ENCODE data around the gene CNKSR3. TPM values are rescaled to one million over a fixed set of nuclear protein-coding genes. Genes with fewer than 3 reads are reported as not detected.

CNKSR3 gene
- polyA plus RNA-seq, 3 donors, result not detected

DNA sequence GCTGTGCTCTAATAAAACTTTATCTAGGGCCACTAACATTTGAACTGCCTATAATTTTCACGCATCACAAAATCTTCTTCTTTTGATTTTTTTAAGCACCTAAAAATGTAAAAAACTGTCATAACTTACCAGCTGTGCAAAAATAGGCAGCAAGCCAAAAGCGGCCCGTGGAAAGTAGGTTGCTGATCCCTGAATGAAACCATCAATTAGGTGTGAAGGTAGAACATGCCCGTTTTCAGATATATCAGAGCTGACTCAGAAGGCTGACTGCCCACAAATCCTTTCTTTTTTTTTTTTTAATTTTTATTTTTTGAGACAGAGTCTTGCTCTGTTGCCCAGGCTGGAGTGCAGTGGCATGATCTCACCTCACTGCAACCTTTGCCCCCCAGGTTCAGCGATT is 149.0 kb downstream of the CNKSR3 start:
- Mint-ChIP-seq H3K27me3 (ENCODE audit: low read depth in 3 of 3) (peaks cover 0 to 3% (median 0%) of the 10 kb centered on the region in 3 donors), H3K4me1 (peaks cover 47% of the 10 kb centered on the region), H3K4me3 (no peak overlapping the region), H3K36me3 (no peaks in the 10 kb centered on the region), H3K9me3 (peaks cover 0 to 3% (median 0%) of the 10 kb centered on the region in 7 donors), H3K27ac (no peak overlapping the region)
- Histone ChIP-seq H4K20me1 (ENCODE audit: insufficient read depth, low read length) (no peaks in the 10 kb centered on the region), H3K79me2 (ENCODE audit: insufficient read depth, low read length) (peaks cover 4% of the 10 kb centered on the region), H3K36me3 (replicated peaks in 1 of 2; ENCODE audit: control insufficient read depth in 1 of 2, insufficient read depth in 2 of 2, low read length in 2 of 2) (no peaks in the 10 kb centered on the region), H3K9me3 (replicated peaks in 1 of 2; ENCODE audit: control insufficient read depth in 1 of 2, insufficient read depth in 1 of 2, low read length in 2 of 2) (no peaks in the 10 kb centered on the region), H3K9ac (ENCODE audit: insufficient read depth, low read length, poor library complexity, severe bottlenecking) (no peak overlapping the region), H3K27ac (ENCODE audit: low read depth in 1 of 2, low read length in 2 of 2) (no peak overlapping the region), H2AFZ (ENCODE audit: insufficient read depth, low read depth, low read length, poor library complexity, severe bottlenecking) (no peak overlapping the region), H3K27me3 (ENCODE audit: control insufficient read depth in 2 of 2, insufficient read depth in 2 of 2, low read length in 2 of 2) (no peaks in the 10 kb centered on the region), H3K4me3 (replicated peaks in 1 of 3; ENCODE audit: low read depth in 2 of 3, low read length in 3 of 3) (no peak overlapping the region), H3K4me1 (ENCODE audit: control insufficient read depth in 1 of 2, insufficient read depth in 2 of 2, low read length in 2 of 2) (peaks cover 30 to 38% of the 10 kb centered on the region in 2 donors), H3K4me2 (replicated peaks; ENCODE audit: extremely low read depth, low read length, poor library complexity, severe bottlenecking) (no peak overlapping the region)
- DNase-seq, result no peak
- no CpG with 5 or more reads among the region's 5 CpGs for WGBS (ENCODE audit: insufficient coverage)
- intact Hi-C loops (cut with micrococcal nuclease), result loop anchor here in 1 of 2 donors (5.0 kb wide), 1 partner anchor 219 kb away; no protein-coding TSS in a partner anchor
- TF ChIP-seq, protein P1, sequence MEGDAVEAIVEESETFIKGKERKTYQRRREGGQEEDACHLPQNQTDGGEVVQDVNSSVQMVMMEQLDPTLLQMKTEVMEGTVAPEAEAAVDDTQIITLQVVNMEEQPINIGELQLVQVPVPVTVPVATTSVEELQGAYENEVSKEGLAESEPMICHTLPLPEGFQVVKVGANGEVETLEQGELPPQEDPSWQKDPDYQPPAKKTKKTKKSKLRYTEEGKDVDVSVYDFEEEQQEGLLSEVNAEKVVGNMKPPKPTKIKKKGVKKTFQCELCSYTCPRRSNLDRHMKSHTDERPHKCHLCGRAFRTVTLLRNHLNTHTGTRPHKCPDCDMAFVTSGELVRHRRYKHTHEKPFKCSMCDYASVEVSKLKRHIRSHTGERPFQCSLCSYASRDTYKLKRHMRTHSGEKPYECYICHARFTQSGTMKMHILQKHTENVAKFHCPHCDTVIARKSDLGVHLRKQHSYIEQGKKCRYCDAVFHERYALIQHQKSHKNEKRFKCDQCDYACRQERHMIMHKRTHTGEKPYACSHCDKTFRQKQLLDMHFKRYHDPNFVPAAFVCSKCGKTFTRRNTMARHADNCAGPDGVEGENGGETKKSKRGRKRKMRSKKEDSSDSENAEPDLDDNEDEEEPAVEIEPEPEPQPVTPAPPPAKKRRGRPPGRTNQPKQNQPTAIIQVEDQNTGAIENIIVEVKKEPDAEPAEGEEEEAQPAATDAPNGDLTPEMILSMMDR (IDR thresholded peaks at IDR 0.05), result no peak

DNA sequence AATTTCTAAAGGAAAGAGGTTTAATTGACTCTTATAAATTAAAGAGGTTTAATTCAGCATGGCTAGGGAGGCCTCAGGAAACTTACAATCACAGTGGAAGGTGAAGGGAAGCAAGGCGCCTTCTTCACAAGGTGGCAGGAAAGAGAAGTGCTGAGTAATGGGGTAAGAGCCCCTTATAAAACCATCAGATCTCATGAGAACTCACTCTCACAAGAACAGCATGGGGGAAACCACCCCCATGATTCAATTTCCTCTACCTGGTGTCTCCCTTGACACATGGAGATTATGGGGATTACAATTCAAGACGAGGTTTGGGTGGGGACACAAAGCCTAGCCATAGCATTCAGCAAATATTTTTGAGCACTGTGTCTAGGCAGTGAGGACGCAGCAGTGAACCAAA is 150.0 kb downstream of the CNKSR3 start:
- DNase-seq, result peak in 1 of 3 donors; percentile 27
- H3K27ac ChIP-seq (ENCODE audit: low read depth in 1 of 2, low read length in 2 of 2), result no peak overlapping the region
- no peaks in the 10 kb centered on the region for H3K36me3 ChIP-seq (replicated peaks in 1 of 2; ENCODE audit: control insufficient read depth in 1 of 2, insufficient read depth in 2 of 2, low read length in 2 of 2)
- H3K9me3 ChIP-seq (replicated peaks in 1 of 2; ENCODE audit: control insufficient read depth in 1 of 2, insufficient read depth in 1 of 2, low read length in 2 of 2), result no peaks in the 10 kb centered on the region
- no peaks in the 10 kb centered on the region for H3K27me3 ChIP-seq (ENCODE audit: control insufficient read depth in 2 of 2, insufficient read depth in 2 of 2, low read length in 2 of 2)
- H4K20me1 ChIP-seq (ENCODE audit: insufficient read depth, low read length), result no peaks in the 10 kb centered on the region
- peaks cover 0 to 3% (median 0%) of the 10 kb centered on the region in 3 donors for H3K27me3 Mint-ChIP-seq (ENCODE audit: low read depth in 3 of 3)
- peak overlapping the region in 1 of 7 donors; percentile 76 for H3K27ac Mint-ChIP-seq
- H3K9me3 Mint-ChIP-seq, result peaks cover 0 to 3% (median 0%) of the 10 kb centered on the region in 7 donors
- WGBS (ENCODE audit: insufficient coverage), result no CpG with 5 or more reads among the region's 3 CpGs
- H3K4me3 ChIP-seq (replicated peaks in 1 of 3; ENCODE audit: low read depth in 2 of 3, low read length in 3 of 3), result no peak overlapping the region
- H3K4me2 ChIP-seq (replicated peaks; ENCODE audit: extremely low read depth, low read length, poor library complexity, severe bottlenecking), result no peak overlapping the region
- intact Hi-C loops (cut with micrococcal nuclease), result loop anchor here in 1 of 2 donors (5.0 kb wide), 1 partner anchor 218 kb away; no protein-coding TSS in a partner anchor
- H3K4me1 ChIP-seq (ENCODE audit: control insufficient read depth in 1 of 2, insufficient read depth in 2 of 2, low read length in 2 of 2), result peaks cover 40 to 48% of the 10 kb centered on the region in 2 donors
- H3K79me2 ChIP-seq (ENCODE audit: insufficient read depth, low read length), result peaks cover 9% of the 10 kb centered on the region
- H3K4me1 Mint-ChIP-seq, result peaks cover 53% of the 10 kb centered on the region
- H3K9ac ChIP-seq (ENCODE audit: insufficient read depth, low read length, poor library complexity, severe bottlenecking), result no peak overlapping the region
- H3K36me3 Mint-ChIP-seq, result no peaks in the 10 kb centered on the region
- H3K4me3 Mint-ChIP-seq, result no peak overlapping the region
- H2AFZ ChIP-seq (ENCODE audit: insufficient read depth, low read depth, low read length, poor library complexity, severe bottlenecking), result no peak overlapping the region
- TF ChIP-seq, protein P1 (IDR thresholded peaks at IDR 0.05), result no peak

Data from CD14-positive monocyte (primary cell).